Stimulated activated CD4-positive, alpha-beta T cell treated with anti-CD3 and anti-CD28 coated beads, Interleukin-4, amount 100 ng/mL, for 4 hours (primary cell): ENCODE results near the gene DGKD.

Experiments
- DNase-seq, 2 experiments: peaks; one replicate each; pipeline ENCODE4 v3.0.0-alpha.2; 2020

DGKD gene

DNA sequence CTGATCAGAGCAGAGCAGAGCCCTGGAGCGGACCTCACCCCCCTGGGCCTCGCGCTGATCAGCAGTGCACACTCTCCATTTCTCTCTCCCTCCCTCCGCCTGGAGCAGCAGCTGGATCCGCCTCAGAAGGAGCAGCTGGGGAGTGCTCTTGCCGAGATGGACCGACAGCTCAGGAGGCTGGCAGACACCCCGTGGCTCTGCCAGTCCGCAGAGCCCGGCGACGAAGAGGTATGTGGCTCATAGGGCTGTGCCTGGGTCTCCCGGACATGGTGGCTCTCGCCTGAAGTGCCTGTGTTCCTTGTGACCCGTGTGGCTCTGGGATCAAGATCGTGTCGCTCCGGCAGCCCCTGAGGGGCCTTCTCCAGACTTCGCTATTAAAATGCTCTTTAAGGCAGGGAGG is 109.8 kb downstream of the DGKD start:
- DNase-seq, result no peak

DNA sequence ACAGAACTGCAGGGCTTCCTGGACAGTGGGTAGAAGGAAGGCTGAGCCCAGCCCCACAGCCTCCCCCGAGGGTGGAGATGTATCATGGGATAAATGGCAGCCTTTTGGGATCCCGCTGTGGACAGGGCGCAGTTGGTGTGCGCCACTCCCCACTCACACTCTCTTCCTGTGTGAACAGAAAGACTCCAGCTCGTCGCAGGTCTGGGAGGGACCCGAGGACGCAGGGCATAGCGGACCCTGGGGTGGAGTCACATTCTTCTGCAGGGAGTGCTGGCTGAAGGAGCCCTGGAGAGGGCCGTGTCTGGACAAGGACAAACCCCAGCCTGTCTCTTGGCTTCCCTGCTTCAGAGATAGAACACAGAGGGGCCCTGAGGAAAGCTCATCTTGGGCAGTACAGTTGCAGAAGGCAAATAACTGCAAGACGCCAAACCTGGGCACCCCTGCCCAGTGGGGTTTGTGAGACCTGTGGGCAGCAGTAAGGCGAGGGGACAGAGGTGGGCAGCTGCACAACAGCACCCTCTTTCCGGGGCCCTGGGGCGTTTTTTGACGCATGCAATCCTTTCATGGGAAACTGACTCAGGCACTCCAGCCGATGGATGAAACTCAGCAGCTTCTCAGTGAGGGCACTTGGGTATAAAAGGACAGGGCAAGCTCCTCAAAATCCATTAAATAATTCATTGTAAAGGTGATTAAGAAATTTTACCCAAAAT is 110.4 kb downstream of the DGKD start:
- no peak for DNase-seq

DNA sequence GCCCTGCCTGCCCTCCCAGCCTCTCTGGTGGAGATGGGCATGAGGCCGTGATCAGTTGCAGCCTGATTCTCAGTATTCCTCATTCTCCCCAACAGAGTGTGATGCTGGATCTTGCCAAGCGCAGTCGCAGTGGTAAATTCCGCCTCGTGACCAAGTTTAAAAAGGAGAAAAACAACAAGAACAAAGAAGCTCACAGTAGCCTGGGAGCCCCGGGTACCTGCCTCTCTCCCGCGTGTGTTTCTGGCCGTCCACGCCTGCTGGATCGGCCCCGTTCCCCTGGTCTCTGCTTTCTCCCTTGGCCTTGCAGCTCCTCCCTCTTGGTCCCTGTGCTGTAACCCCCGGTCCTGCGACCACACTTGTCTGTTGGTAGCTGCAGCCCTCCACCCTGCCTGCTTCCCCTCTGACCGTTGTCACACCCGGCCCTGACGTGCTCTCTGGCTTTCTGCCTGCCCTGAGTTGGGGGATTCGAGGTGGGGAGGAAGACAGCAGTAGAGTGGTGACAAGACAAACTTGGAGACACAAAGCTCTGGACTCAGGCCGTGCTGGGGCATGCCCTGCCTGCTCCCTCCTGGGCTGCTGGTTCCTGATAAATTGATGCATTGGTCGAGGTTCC is 112.8 kb downstream of the DGKD start:
- no peak for DNase-seq

DNA sequence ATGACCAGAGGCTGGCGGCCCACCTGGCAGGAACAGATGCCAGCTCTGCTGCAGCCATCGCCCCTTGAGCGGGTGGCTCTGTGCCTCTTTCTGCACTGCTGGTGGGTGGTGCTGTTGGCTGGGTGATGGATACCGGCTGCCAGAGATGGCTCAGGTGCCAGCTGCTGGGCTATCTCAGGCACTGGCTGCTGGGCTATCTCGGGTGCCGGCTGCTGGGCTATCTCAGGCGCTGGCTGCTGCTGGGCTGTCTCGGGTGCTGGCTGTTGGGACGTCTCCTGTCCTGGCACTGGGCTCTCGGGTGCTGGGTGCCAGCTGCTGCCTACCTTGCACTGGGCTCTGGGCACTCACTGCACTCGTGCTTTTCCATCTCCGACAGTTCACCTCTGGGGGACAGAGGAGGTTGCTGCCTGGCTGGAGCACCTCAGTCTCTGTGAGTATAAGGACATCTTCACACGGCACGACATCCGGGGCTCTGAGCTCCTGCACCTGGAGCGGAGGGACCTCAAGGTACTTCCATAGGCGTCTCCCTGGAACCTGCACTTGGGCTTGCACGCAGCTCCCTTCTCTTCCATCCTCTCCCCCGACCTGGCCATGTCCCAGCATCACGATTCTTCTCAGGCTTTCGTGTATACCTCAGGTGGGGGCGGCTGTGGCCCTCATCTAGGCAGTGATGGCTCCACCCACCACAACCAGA is 113.9 kb downstream of the DGKD start:
- no peak for DNase-seq

DNA sequence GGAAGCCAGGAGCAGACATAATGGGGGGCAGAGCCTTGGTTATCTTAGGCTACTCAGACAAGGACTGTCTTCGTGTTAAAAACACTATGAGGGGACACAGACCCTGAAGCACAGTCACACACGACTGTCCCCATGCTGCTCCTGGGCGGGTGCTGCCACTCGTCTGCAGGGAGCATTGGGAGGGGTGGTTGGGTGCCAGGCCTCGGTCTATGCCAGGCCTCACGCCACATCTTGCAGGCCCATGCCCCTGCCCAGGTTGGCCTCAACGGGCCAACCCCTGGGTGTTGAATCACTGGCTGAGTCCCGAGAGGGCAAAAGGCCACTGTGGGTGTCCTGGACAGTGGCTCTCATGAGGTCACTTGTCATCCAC is 114.4 kb downstream of the DGKD start:
- no peak for DNase-seq

DNA sequence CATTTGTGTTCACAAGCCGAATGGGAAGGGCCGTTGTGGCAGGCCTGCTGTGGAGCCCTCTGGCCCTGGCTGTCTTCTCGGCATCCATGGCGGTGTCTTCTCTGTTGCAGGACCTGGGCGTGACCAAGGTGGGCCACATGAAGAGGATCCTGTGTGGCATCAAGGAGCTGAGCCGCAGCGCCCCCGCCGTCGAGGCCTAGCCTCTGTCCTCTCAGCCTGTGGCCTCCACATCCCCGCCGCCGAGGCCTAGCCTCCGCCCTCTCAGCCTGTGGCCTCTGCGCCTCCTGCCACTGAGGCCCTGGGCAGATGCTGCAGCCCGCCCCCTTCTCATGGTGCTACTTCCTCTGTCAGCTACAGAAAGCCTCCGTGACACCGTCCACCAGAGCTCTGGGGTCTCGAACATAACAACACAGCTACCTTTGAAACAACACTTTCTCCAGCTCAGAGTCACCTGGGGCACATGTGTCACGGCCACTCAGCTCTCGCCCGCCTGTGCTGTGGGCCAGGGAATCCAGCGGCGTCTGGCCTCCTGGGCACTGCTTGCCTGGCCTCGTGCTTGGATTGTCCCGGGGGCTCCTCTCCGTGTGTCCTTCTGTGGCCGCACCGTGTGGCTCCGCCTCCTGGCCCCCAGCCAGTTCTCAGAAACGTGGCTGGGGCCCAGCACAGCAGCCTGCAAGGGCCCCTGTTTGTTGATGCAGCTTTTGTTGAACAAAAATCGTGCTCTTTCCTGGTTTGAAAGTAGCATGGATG is 115.1 kb downstream of the DGKD start:
- no peak for DNase-seq

DNA sequence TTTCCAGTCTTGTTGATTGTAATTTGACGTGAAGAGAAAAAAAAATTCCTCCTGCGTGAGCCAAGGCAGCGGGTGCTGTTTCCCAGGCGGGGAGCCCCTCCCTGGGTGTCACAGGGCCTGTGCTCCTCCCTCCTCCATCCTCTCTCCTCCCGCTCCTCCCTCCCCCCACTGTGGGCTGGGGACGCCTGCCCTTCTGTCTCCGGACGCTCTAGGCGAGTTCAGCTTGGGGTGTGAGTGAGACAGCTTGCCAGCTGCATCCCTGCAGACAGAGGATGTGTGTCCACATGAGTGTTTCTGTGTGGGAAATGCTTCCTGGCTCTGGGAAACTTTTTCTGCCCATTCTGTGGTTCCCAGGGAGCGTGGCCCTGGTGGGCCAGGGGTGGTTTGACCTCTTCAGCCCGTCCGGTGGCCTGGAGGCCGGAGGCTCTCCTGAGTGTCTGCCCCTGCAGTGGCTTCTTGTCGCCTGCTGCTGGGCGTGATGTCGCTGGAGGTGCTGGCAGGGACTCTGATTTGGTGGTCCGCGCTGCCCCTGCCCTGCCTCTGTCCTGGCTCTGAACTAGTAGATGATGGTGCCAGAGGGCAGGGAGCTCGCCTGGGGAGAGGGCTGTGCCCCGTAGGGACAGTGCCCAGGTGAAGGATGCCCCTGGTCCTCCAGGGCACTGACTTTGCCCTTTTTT is 115.9 kb downstream of the DGKD start:
- no peak for DNase-seq

DNA sequence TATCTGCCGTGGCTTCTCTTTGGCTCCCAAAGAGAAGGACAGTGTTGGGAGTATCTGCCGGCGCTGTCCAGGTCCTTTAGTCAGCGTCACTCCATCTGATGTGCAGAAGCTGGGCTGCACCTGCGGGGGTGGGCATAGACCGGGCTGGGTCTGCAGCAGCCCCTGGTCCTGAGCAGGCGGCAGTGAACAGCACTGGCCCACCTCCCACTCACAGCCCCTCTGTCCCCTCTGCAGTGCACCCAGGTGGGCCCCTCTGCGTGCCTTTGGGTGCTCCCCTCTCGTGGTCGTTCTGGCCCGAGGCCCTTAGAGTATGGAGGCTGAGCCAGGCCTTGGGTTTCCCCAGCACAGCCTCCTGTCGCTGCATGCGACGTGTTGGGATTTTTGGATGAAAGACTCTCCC is 116.5 kb downstream of the DGKD start:
- no peak for DNase-seq

DNA sequence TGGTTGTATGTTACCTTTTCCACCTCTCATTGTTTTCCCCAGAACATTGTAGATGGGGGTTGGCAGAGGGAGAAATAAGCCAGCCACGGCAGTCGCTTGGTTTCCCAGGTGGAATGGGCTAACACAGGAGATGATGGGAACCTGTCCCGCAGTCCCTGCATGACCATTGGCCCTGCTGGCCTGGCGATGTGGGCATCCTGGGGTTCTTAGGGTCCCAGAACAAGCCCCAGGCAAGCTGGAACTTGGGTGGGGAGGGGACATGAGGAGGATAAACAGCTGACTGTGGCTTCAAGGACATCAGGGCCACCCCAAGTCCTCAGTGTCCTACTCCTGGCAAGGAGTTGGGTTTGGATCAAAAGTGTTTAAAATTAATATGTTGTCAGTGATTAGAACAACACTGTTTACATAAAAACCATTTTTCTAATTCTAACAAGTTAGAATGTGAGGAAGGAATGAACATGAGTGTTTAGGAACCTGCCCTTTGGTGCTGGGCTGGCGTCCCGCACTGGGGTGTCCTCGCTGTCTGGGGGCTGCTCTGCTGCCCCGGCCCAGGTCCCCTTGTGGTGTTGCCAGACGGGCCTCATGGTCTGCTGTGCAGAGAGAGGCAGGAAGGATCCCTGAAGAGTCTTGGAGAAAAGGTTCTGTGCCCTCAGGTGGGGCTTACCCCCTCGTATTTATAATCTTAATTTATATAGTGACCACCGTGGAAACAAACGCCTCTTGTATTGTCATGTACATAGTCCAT is 117.2 kb downstream of the DGKD start:
- no peak for DNase-seq

DNA sequence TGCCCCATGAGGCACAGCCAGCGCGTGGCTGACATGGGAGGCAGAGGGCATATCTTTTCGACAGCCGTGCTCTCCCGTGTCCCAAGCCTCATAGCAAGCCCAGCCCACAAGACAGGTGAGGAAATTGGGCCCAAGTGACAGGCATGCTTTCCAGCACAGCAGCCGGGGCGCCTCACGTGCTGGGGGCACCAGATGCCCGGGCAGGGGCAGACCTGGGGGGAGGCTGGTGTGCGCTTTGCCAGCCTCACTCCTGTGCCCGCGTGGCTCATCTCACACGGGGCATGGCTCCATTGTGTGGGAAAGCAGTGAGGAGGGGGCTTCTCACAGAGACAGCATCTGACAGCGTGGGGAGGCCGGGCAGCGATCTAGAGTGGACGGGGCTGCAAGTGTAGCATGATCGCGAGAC is 119.1 kb downstream of the DGKD start:
- no peak for DNase-seq

DNA sequence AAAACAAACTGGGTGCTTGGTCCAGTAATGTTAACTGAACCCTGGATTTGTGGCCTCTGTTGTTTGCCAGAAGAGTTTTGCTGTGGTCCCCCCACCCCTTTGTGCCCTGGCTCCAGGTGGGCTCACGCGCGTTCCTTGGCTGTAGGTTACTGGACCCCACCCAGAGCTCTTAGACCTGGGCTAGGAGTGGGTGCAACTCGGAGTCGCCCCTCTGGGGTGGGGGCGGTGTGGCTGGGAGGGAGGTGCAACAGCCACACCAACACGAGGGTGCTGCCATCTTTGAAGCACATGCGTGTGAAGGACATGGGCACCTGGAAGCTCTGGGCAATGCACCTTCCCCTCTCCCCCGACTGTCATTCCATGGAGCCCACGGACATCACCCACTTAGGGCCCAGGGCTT is 119.6 kb downstream of the DGKD start:
- DNase-seq, result no peak

DNA sequence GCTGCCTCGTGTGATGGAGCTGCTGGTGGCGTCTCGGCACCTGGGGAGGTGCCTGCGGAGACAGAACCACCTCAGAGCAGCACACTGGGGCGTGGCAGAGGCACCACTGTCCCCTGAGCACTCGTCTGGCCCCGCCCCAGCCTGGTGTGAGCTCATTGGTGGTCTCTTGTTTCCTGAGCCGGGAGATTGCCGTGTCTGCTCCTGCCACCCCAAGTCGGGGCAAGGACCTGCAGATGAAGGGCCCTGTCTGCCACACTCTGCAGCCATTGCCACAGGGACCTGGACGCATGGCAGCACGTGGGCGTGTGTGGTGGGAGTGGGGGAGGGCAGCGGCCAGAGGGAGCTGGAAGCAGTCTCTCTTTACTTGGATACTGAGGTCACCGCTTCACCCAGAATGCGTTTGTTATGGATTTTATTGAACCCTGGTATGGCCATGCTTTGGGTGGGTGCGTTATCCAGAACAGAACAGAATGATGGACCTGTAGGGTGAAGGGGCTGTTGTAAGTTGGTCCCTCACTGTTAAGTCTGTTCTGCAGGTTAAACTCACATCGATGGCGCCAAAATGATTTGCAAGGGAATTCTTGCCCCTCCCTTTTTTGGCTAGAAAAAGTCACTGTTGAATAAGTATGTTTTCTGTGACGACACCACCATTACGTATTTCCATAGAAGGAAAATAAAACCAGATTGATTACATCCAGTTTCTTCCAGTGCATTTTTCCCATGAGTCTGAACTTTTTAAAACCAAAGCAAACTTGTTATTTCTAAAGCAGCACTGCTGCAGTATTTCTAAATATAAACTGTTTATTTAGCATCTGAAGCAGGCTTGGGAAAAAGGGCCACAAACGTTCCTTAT is 120.2 kb downstream of the DGKD start:
- no peak for DNase-seq

DNA sequence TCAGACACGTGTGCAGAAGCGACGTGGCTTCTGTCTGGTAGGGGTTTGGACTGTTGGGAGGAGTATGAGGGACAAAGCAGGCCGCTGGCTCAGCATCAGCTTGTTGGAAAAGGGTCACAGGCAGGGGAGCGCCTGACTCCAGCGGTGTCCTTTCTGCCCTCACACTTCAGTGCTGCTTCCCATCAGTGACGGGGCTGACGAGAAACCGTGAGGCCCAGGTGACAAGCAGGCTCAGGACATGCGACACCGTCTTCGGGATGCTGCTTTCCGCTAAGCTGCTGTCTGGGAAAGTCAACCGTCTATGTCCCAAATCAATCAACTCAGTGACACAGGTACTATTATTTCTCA is 121.7 kb downstream of the DGKD start:
- no peak for DNase-seq

DNA sequence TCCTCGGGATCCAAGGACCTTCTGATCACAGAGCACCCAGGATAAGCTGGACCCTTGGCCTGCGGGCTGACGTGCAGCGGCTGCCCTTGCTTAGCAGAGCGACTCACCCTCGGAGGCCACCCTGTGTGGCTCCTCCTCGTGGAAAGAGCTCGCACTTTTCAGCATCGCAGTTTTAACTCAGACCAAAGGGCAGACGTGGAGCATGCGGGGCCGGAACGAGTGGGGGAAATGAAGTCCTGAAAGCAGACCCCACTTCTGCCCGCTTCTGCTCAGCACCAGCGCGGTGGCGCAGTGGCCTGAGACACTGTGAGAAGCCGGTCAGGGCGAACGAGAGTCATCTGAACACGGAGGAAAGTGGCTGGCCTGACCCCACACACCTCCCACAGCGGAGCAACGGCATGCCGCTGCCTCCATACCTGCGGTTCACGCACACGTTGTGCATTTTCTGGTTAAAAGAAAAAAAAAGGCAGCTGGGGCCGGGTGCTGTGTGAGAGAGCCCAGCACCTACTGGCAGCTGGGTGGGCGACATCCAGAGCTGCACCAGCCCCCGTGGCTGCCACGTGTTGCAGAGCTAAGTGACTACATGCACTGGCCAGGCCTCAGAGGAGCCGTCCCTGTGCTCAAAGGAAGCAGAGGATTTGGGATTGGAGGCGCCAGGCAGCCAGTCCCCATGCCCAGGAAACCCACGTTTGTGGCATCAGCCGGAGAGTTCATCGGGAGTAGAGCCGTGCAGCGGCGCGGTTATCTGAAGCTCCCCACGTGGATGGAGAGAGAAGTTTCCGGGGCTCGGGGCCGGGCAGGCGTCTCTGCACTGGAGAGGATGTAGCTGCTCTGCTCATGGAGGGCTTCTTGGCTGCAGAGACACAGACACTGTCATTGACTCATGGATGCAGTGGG is 122.6 kb downstream of the DGKD start:
- no peak for DNase-seq

DNA sequence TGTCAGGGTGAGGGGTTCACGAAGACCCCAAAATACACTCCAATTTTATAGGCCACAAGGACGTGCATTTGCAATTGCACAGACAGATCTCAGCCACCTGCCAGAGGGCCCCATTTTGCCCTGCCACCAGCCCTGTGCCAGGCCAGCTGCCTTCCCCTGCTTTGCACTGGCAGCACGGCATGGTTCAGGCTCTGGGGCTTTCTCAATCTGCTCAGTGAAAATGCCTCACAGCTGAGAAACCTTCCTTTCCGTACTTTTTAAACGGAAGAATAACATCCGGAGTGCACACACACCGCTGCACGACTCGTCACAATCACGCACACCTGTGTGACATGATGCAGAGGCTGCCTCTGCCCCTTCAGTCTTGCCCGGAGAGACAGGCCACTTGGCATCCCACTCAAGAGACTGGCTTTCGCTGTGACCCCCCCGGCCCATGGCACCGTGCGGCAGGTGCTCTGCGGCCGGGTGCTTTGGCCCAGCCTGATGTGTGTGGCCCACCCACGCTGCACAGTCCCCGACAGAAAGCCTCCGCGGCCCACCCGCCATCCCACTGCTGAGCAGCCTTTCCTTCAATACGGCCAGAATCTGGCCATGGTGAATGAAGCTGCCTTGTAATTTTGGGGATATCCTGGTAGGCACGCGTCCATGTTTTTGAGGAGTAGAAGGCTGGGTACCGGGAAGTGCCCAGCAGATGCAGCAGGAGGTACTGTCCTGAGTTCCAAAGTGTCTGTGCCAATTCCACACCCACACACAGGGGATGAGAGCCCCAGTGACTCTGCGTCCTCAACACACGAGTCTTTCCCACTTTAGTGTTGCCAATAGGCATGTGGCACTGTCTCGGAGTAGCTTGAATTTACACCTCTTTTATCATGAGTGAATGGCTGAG is 123.5 kb downstream of the DGKD start:
- no peak for DNase-seq

DNA sequence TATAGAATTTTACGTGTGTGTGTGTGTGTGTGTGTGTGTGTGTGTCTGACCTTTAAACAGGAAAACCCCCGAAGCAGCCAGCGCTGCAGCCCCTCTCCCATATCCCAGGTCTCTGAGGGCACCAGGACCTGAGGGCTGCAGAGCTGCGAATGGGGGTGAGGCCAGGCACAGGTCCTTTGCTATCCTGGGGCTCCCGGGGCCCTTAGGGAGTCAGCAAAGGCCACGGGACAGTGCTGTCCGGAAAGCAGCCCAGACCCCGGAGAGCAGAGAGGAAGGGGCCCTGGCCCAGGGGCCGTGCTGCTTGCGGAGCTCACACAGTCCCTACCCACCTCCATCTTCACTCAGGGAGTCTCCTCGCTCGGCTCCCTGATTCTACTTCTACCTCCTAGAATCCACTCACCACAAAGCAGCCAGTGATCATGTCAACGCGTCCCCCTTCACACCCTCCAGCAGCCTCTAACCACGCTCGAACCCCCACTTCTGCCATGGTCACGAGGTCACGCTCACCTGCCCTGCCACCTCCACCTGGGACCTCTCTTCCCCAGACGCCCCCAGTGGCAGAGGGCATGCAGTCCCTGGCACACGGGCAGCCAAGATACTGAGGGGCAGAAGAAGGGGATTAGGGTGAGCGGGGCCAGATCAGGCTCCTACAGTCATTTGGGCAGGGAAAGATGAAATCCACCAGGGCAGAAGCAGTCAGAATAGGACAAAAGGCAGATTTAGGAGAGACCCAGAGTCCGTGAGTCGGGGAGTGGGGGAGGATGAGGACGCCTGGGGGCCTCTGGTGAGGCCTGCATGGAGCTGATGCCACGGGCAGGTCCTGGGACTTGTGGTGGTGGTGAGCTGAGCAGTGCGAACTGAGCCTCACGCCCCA is 125.6 kb downstream of the DGKD start:
- DNase-seq, result no peak

DNA sequence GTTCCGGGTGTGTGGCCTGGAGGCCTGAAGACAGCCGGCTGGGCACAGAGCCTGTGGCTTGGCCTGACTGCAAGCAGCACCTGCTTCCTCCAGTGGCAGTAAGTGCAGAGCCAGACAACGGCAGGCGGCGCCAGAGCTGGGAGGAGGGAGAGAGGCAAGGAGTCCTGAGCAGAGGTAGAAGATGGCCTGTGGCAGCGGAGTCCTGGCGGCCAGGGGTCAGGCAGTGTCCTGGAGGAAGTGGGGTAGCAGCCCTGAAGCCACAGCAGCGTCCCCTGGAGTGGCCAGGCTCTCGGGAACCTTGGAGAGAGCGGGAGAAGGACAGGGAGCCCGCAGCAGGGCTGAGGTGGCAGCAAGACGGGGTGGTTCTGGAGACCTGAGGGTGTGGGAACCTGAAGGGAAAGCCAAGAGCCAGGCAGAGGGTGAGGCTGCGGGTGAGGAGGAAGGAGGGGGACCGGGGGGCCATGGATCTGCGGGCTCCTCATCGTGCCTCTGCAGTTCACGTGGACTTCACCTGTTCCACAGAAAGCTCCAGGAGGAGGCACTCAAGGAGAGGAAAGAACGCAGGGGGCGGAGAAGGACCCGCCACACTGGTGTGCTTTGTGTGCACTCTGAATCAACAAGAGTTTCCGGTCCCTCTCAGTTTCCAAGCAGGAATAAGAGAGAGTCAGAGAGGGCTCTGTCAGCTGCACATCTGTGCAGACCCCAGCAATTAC is 126.4 kb downstream of the DGKD start:
- DNase-seq, result no peak
